Subcutaneous abdominal adipose tissue (tissue), 5 donors: ENCODE measurements around the gene ARHGEF19.

ENCODE experiments used
- H3K27ac ChIP-seq: one replicate; pipeline ENCODE4 v1.7.0; 2013; ENCODE audit warnings: low read depth, mild to moderate bottlenecking, inconsistent platforms, low read length, moderate library complexity
- H3K27me3 ChIP-seq, 5 donors: one replicate each; pipeline ENCODE4 v1.7.0; 2013; ENCODE audit warnings: low read length in 5 of 5, inconsistent platforms in 1 of 5; ENCODE audit not compliant: control insufficient read depth in 5 of 5, insufficient read depth in 4 of 5
- H3K36me3 ChIP-seq, 5 donors: one replicate each; pipeline ENCODE4 v1.7.0; 2013; ENCODE audit warnings: low read length in 5 of 5; ENCODE audit not compliant: control insufficient read depth in 5 of 5, insufficient read depth in 5 of 5
- H3K4me1 ChIP-seq, 5 donors: one replicate each; pipeline ENCODE4 v1.7.0; 2013; ENCODE audit warnings: low read length in 5 of 5, mild to moderate bottlenecking in 3 of 5, moderate library complexity in 1 of 5; ENCODE audit not compliant: control insufficient read depth in 5 of 5, insufficient read depth in 5 of 5
- H3K4me3 ChIP-seq, 5 donors: one replicate each; pipeline ENCODE4 v1.7.0; 2013; ENCODE audit warnings: low read length in 5 of 5, low read depth in 1 of 5
- H3K9ac ChIP-seq, 5 donors: one replicate each; pipeline ENCODE4 v1.7.0; 2013; ENCODE audit warnings: low read length in 5 of 5, mild to moderate bottlenecking in 4 of 5, moderate library complexity in 3 of 5
- H3K9me3 ChIP-seq, 5 donors: one replicate each; pipeline ENCODE4 v1.7.0; 2013; ENCODE audit warnings: low read length in 5 of 5; ENCODE audit not compliant: control insufficient read depth in 5 of 5
- donor health status: healthy.
- donor health status: healthy.
- donor health status: healthy.
- donor health status: healthy.
- donor health status: healthy.

Gene ARHGEF19

GRCh38 chr1:16213013-16213412, 561 bp upstream of the ARHGEF19 start:
- Histone ChIP-seq H3K36me3 (no peaks in the 10 kb centered on the region), H3K9me3 (no peaks in the 10 kb centered on the region), H3K9ac (no peak overlapping the region), H3K27me3 (no peaks in the 10 kb centered on the region), H3K4me3 (no peak overlapping the region), H3K27ac (no peak overlapping the region), H3K4me1 (peaks cover 0 to 22% (median 20%) of the 10 kb centered on the region in 5 donors)

- Histone ChIP-seq H3K4me1 (peaks cover 0 to 21% (median 17%) of the 10 kb centered on the region in 5 donors), H3K36me3 (no peaks in the 10 kb centered on the region), H3K4me3 (no peak overlapping the region), H3K27ac (no peak overlapping the region), H3K27me3 (no peaks in the 10 kb centered on the region), H3K9ac (no peak overlapping the region), H3K9me3 (no peaks in the 10 kb centered on the region)
Measured at GRCh38 chr1:16211824-16212223, 628 bp downstream of the ARHGEF19 start.

- H3K4me3 ChIP-seq = no peak overlapping the region
- no peaks in the 10 kb centered on the region for H3K9me3 ChIP-seq
- no peak overlapping the region for H3K9ac ChIP-seq
- no peaks in the 10 kb centered on the region for H3K27me3 ChIP-seq
- H3K36me3 ChIP-seq = no peaks in the 10 kb centered on the region
- no peak overlapping the region for H3K27ac ChIP-seq
- peaks cover 0 to 16% (median 12%) of the 10 kb centered on the region in 5 donors for H3K4me1 ChIP-seq
Measured at GRCh38 chr1:16210581-16210980, 1.9 kb downstream of the ARHGEF19 start.

GRCh38 chr1:16209847-16210407, 2.5 kb downstream of the ARHGEF19 start:
- peaks cover 0 to 16% (median 12%) of the 10 kb centered on the region in 5 donors for H3K4me1 ChIP-seq
- H3K27ac ChIP-seq = no peak overlapping the region
- no peak overlapping the region for H3K4me3 ChIP-seq
- H3K9ac ChIP-seq = no peak overlapping the region
- H3K9me3 ChIP-seq = no peaks in the 10 kb centered on the region
- H3K27me3 ChIP-seq = no peaks in the 10 kb centered on the region
- no peaks in the 10 kb centered on the region for H3K36me3 ChIP-seq

- H3K27me3 ChIP-seq = no peaks in the 10 kb centered on the region
- H3K27ac ChIP-seq = no peak overlapping the region
- H3K9me3 ChIP-seq = no peaks in the 10 kb centered on the region
- no peak overlapping the region for H3K9ac ChIP-seq
- H3K36me3 ChIP-seq = peaks cover 0 to 2% (median 0%) of the 10 kb centered on the region in 5 donors
- H3K4me1 ChIP-seq = peaks cover 0 to 16% (median 12%) of the 10 kb centered on the region in 5 donors
- H3K4me3 ChIP-seq = no peak overlapping the region
Measured at GRCh38 chr1:16209132-16209846, 3.2 kb downstream of the ARHGEF19 start.

GRCh38 chr1:16208270-16208987, 4.0 kb downstream of the ARHGEF19 start:
- no peak overlapping the region for H3K27ac ChIP-seq
- no peaks in the 10 kb centered on the region for H3K27me3 ChIP-seq
- H3K36me3 ChIP-seq = peaks cover 0 to 5% (median 0%) of the 10 kb centered on the region in 5 donors
- H3K4me1 ChIP-seq = peaks cover 0 to 16% (median 12%) of the 10 kb centered on the region in 5 donors
- no peak overlapping the region for H3K4me3 ChIP-seq
- H3K9ac ChIP-seq = no peak overlapping the region
- H3K9me3 ChIP-seq = no peaks in the 10 kb centered on the region

- peak overlapping the region in 4 of 5 donors; percentile 52 to 73 (median 66) for H3K9ac ChIP-seq
- H3K4me1 ChIP-seq = peaks cover 0 to 16% (median 12%) of the 10 kb centered on the region in 5 donors
- H3K4me3 ChIP-seq = peak overlapping the region; percentile 46 to 66 (median 57)
- no peaks in the 10 kb centered on the region for H3K9me3 ChIP-seq
- H3K27me3 ChIP-seq = no peaks in the 10 kb centered on the region
- H3K36me3 ChIP-seq = peaks cover 0 to 7% (median 0%) of the 10 kb centered on the region in 5 donors
- peak overlapping the region; percentile 48 for H3K27ac ChIP-seq
Measured at GRCh38 chr1:16207318-16208269, 4.9 kb downstream of the ARHGEF19 start.

GRCh38 chr1:16206547-16207317, 5.7 kb downstream of the ARHGEF19 start:
- Histone ChIP-seq H3K9ac (peak overlapping the region in 4 of 5 donors; percentile 52 to 73 (median 66)), H3K27me3 (no peaks in the 10 kb centered on the region), H3K27ac (peak overlapping the region; percentile 62), H3K4me3 (peak overlapping the region; percentile 46 to 66 (median 58)), H3K36me3 (peaks cover 0 to 8% (median 0%) of the 10 kb centered on the region in 5 donors), H3K4me1 (peaks cover 0 to 16% (median 12%) of the 10 kb centered on the region in 5 donors), H3K9me3 (no peaks in the 10 kb centered on the region)
